Measurements from ENCODE around the gene PPP1R26. TPM values are rescaled to one million over a fixed set of nuclear protein-coding genes. Genes with fewer than 3 reads are reported as not detected.
"Not testable (repeated sequence)": the region's sequence is repeated elsewhere in the genome, so short reads cannot be mapped to it uniquely, and the experiment has no call there.

The PPP1R26 gene
- total RNA-seq, 1 donor from 2014 or later: 23.0 TPM

- no peaks in the 10 kb centered on the region for H3K79me2 ChIP-seq (ENCODE audit: low read depth)
- Mint-ChIP-seq H3K36me3 (no peaks in the 10 kb centered on the region), H3K27ac (no peak overlapping the region), H3K27me3 (ENCODE audit: insufficient read depth, low read depth) (peaks cover 7% of the 10 kb centered on the region), H3K4me3 (no peak overlapping the region), H3K4me1 (peaks cover 3% of the 10 kb centered on the region), H3K9me3 (no peaks in the 10 kb centered on the region)
- no peak overlapping the region for H3K4me3 ChIP-seq
- no peaks in the 10 kb centered on the region for H3K27me3 ChIP-seq
- no peaks in the 10 kb centered on the region for H3K36me3 ChIP-seq
- no peaks in the 10 kb centered on the region for H3K9me3 ChIP-seq (ENCODE audit: low read depth)
- H3K27ac ChIP-seq: no peak overlapping the region
- TF ChIP-seq CTCF (IDR thresholded peaks at IDR 0.05) (no peak), EZH2 (IDR thresholded peaks at IDR 0.05) (no peak), EZH2phosphoT487 (IDR thresholded peaks at IDR 0.05) (no peak)
- no peaks in the 10 kb centered on the region for H3F3A ChIP-seq (ENCODE audit: low read depth)
- no peak overlapping the region for H3K4me2 ChIP-seq
- H4K20me1 ChIP-seq (ENCODE audit: low read depth): no peaks in the 10 kb centered on the region
- peak overlapping the region; percentile 46 for H2AFZ ChIP-seq (replicated peaks)
- no peak overlapping the region for H3K9ac ChIP-seq
- no peaks in the 10 kb centered on the region for H3K4me1 ChIP-seq
- DNase-seq (ENCODE audit: low spot score): peak; percentile 31
Measured at GRCh38 chr9:135526730-135527571, 47.4 kb downstream of the PPP1R26 start.

GRCh38 chr9:135528842-135529435 lies 49.4 kb downstream of the PPP1R26 start:
- not testable (repeated sequence) for H3K4me3 ChIP-seq; H3K4me1 ChIP-seq; H3K27me3 Mint-ChIP-seq (ENCODE audit: insufficient read depth, low read depth); H3K9me3 ChIP-seq (ENCODE audit: low read depth); H2AFZ ChIP-seq (replicated peaks); H3K4me1 Mint-ChIP-seq; H3K27me3 ChIP-seq; H3K79me2 ChIP-seq (ENCODE audit: low read depth); DNase-seq (ENCODE audit: low spot score); H3K27ac Mint-ChIP-seq; H4K20me1 ChIP-seq (ENCODE audit: low read depth); H3K4me2 ChIP-seq; H3K9ac ChIP-seq; H3K9me3 Mint-ChIP-seq; H3K27ac ChIP-seq; H3K36me3 ChIP-seq; H3F3A ChIP-seq (ENCODE audit: low read depth); H3K4me3 Mint-ChIP-seq; H3K36me3 Mint-ChIP-seq

GRCh38 chr9:135530146-135530545 lies 50.6 kb downstream of the PPP1R26 start:
- H3K4me3 Mint-ChIP-seq: no peak overlapping the region
- H3K4me1 Mint-ChIP-seq: no peaks in the 10 kb centered on the region
- H3K36me3 ChIP-seq: no peaks in the 10 kb centered on the region
- TF ChIP-seq EZH2phosphoT487 (IDR thresholded peaks at IDR 0.05) (no peak), EZH2 (IDR thresholded peaks at IDR 0.05) (no peak), CTCF (IDR thresholded peaks at IDR 0.05) (no peak)
- H3K9me3 Mint-ChIP-seq: no peaks in the 10 kb centered on the region
- no peak overlapping the region for H3K4me2 ChIP-seq
- no peaks in the 10 kb centered on the region for H3K36me3 Mint-ChIP-seq
- no peak overlapping the region for H3K27ac ChIP-seq
- no peak for DNase-seq (ENCODE audit: low spot score)
- H4K20me1 ChIP-seq (ENCODE audit: low read depth): no peaks in the 10 kb centered on the region
- H3K9ac ChIP-seq: no peak overlapping the region
- H2AFZ ChIP-seq (replicated peaks): no peak overlapping the region
- peaks cover 9% of the 10 kb centered on the region for H3K27me3 Mint-ChIP-seq (ENCODE audit: insufficient read depth, low read depth)
- no peaks in the 10 kb centered on the region for H3F3A ChIP-seq (ENCODE audit: low read depth)
- no peaks in the 10 kb centered on the region for H3K9me3 ChIP-seq (ENCODE audit: low read depth)
- no peaks in the 10 kb centered on the region for H3K4me1 ChIP-seq
- H3K27me3 ChIP-seq: no peaks in the 10 kb centered on the region
- H3K4me3 ChIP-seq: no peak overlapping the region
- H3K27ac Mint-ChIP-seq: no peak overlapping the region
- H3K79me2 ChIP-seq (ENCODE audit: low read depth): no peaks in the 10 kb centered on the region

- H3K4me1 Mint-ChIP-seq: no peaks in the 10 kb centered on the region
- Histone ChIP-seq H3K4me1 (no peaks in the 10 kb centered on the region), H3K4me2 (no peak overlapping the region), H3K9ac (no peak overlapping the region), H3K9me3 (ENCODE audit: low read depth) (no peaks in the 10 kb centered on the region), H3K79me2 (ENCODE audit: low read depth) (no peaks in the 10 kb centered on the region), H4K20me1 (ENCODE audit: low read depth) (no peaks in the 10 kb centered on the region), H3F3A (ENCODE audit: low read depth) (no peaks in the 10 kb centered on the region), H3K27ac (no peak overlapping the region), H2AFZ (replicated peaks) (no peak overlapping the region), H3K4me3 (no peak overlapping the region), H3K27me3 (no peaks in the 10 kb centered on the region), H3K36me3 (no peaks in the 10 kb centered on the region)
- H3K27me3 Mint-ChIP-seq (ENCODE audit: insufficient read depth, low read depth): peaks cover 11% of the 10 kb centered on the region
- H3K4me3 Mint-ChIP-seq: no peak overlapping the region
- no peak overlapping the region for H3K27ac Mint-ChIP-seq
- no peak for TF ChIP-seq EZH2 (IDR thresholded peaks at IDR 0.05)
- TF ChIP-seq CTCF (IDR thresholded peaks at IDR 0.05): no peak
- TF ChIP-seq EZH2phosphoT487 (IDR thresholded peaks at IDR 0.05): no peak
- DNase-seq (ENCODE audit: low spot score): no peak
- H3K9me3 Mint-ChIP-seq: no peaks in the 10 kb centered on the region
- H3K36me3 Mint-ChIP-seq: no peaks in the 10 kb centered on the region
Measured at GRCh38 chr9:135531096-135531495, 51.5 kb downstream of the PPP1R26 start.
